Thyroid gland (tissue), 4 donors: ENCODE measurements around the gene MARK1.

Source experiments
- POLR2A ChIP-seq, 2 donors: fragments of 450-650 bp; IDR thresholded peaks; one replicate each; pipeline ENCODE4 v1.6.1; 2017; ENCODE audit warnings: antibody characterized with exemption in 2 of 2, mild to moderate bottlenecking in 2 of 2, moderate library complexity in 1 of 2
- TF ChIP-seq, protein P1 (sequence below), 6 experiments: fragments of 200-600 bp in 3 of 6; fragments of 450-650 bp in 3 of 6; sonication (generic) in 3 of 6; IDR thresholded peaks; one replicate each; pipeline ENCODE4 v1.5.1; 2016 to 2019; ENCODE audit warnings: antibody characterized with exemption in 6 of 6, mild to moderate bottlenecking in 2 of 6, inconsistent platforms in 1 of 6, moderate library complexity in 1 of 6

DNA sequence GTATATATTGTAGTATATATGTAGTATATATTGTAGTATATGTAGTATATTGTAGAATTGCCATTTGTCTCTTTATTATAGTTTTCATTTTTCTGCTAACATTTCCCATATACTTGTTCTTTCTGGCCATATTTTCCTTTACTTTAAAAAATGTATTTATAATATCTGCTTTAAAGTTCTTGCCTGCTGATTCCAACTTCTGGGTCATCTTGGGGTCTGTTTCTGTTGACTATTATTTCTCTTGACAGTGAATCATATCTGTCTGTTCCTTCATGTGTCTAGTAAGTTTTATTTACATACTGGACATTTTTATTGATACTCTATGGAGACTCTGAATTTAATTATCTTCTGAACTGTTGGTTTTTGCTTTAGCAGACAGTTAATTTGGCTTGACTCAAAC is 45.9 kb downstream of the MARK1 start:
- TF ChIP-seq, protein P1, sequence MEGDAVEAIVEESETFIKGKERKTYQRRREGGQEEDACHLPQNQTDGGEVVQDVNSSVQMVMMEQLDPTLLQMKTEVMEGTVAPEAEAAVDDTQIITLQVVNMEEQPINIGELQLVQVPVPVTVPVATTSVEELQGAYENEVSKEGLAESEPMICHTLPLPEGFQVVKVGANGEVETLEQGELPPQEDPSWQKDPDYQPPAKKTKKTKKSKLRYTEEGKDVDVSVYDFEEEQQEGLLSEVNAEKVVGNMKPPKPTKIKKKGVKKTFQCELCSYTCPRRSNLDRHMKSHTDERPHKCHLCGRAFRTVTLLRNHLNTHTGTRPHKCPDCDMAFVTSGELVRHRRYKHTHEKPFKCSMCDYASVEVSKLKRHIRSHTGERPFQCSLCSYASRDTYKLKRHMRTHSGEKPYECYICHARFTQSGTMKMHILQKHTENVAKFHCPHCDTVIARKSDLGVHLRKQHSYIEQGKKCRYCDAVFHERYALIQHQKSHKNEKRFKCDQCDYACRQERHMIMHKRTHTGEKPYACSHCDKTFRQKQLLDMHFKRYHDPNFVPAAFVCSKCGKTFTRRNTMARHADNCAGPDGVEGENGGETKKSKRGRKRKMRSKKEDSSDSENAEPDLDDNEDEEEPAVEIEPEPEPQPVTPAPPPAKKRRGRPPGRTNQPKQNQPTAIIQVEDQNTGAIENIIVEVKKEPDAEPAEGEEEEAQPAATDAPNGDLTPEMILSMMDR (IDR thresholded peaks at IDR 0.05): no peak
- no peak for TF ChIP-seq POLR2A (IDR thresholded peaks at IDR 0.05)
